HEK293T (cell line): ENCODE results near the gene ASXL1.

Source experiments
- CTCF ChIA-PET: fragments of 350-600 bp; formaldehyde crosslinking; extraction: SDS; loops from one replicate; lab custom pipeline; 2021; ENCODE audit warnings: antibody characterized with exemption, inconsistent platforms; lab: Yijun Ruan, JAX
- POLR2A ChIA-PET: fragments of 350-600 bp; formaldehyde crosslinking; extraction: SDS; loops from one replicate; lab custom pipeline; 2020; ENCODE audit warnings: antibody characterized with exemption, inconsistent platforms; lab: Yijun Ruan, JAX
- DNase-seq: peaks from one replicate; pipeline ENCODE4 v3.0.0; 2012; ENCODE audit warnings: mixed read lengths; ENCODE audit errors: extremely low spot score
- ARNT ChIP-seq: fragments of 450-650 bp; IDR thresholded peaks from 2 replicates; pipeline ENCODE4 v1.6.1; 2017; ENCODE audit warnings: mild to moderate bottlenecking
- BHLHE40 ChIP-seq: fragments of 450-650 bp; IDR thresholded peaks from 2 replicates; pipeline ENCODE4 v1.6.1; 2016; ENCODE audit warnings: mild to moderate bottlenecking, moderate library complexity, borderline replicate concordance
- CTBP1 ChIP-seq: fragments of 450-650 bp; IDR thresholded peaks from 2 replicates; pipeline ENCODE4 v1.6.1; 2016; ENCODE audit warnings: borderline replicate concordance
- ELF4 ChIP-seq: fragments of 450-650 bp; IDR thresholded peaks from 2 replicates; pipeline ENCODE4 v1.6.1; 2017; ENCODE audit warnings: antibody characterized with exemption
- FOXA1 ChIP-seq: fragments of 450-650 bp; IDR thresholded peaks from 2 replicates; pipeline ENCODE4 v1.6.1; 2016; ENCODE audit warnings: mild to moderate bottlenecking
- FOXK2 ChIP-seq: fragments of 450-650 bp; IDR thresholded peaks from 2 replicates; pipeline ENCODE4 v1.6.1; 2016; ENCODE audit warnings: mild to moderate bottlenecking
- FOXM1 ChIP-seq: fragments of 450-650 bp; IDR thresholded peaks from 2 replicates; pipeline ENCODE4 v1.6.1; 2017; ENCODE audit warnings: mild to moderate bottlenecking, borderline replicate concordance
- HDGF ChIP-seq: fragments of 450-650 bp; IDR thresholded peaks from 2 replicates; pipeline ENCODE4 v1.6.1; 2017; ENCODE audit warnings: antibody characterized with exemption, borderline replicate concordance
- L3MBTL2 ChIP-seq: fragments of 450-650 bp; conservative IDR thresholded peaks from 2 replicates; pipeline ENCODE4 v1.6.1; 2016; ENCODE audit warnings: mild to moderate bottlenecking
- LEF1 ChIP-seq: fragments of 450-650 bp; IDR thresholded peaks from 2 replicates; pipeline ENCODE4 v1.6.1; 2017; ENCODE audit warnings: mild to moderate bottlenecking, borderline replicate concordance
- NFRKB ChIP-seq: fragments of 450-650 bp; IDR thresholded peaks from 2 replicates; pipeline ENCODE4 v1.6.1; 2016; ENCODE audit warnings: mild to moderate bottlenecking, moderate library complexity
- PKNOX1 ChIP-seq: fragments of 450-650 bp; IDR thresholded peaks from 2 replicates; pipeline ENCODE4 v1.6.1; 2016
- SP1 ChIP-seq: fragments of 450-650 bp; IDR thresholded peaks from 2 replicates; pipeline ENCODE4 v1.6.1; 2017
- SUZ12 ChIP-seq: fragments of 450-650 bp; IDR thresholded peaks from 2 replicates; pipeline ENCODE4 v1.6.1; 2016; ENCODE audit warnings: mild to moderate bottlenecking
- TARDBP ChIP-seq: fragments of 450-650 bp; IDR thresholded peaks from 2 replicates; pipeline ENCODE4 v1.6.1; 2016
- ZNF384 ChIP-seq: fragments of 450-650 bp; IDR thresholded peaks from 2 replicates; pipeline ENCODE4 v1.6.1; 2016

Gene ASXL1

GRCh38 chr20:32478576-32478975, 120.4 kb downstream of the ASXL1 start:
- POLR2A ChIA-PET = no interaction called here

GRCh38 chr20:32479012-32479411, 120.9 kb downstream of the ASXL1 start:
- TF ChIP-seq NFRKB = no peak
- TF ChIP-seq PKNOX1 = no peak
- no peak for TF ChIP-seq ARNT
- TF ChIP-seq TARDBP = no peak
- no peak for TF ChIP-seq HDGF
- no peak for TF ChIP-seq FOXM1
- no peak for TF ChIP-seq L3MBTL2
- no peak for TF ChIP-seq SUZ12
- TF ChIP-seq SP1 = no peak
- TF ChIP-seq ZNF384 = no peak
- no peak for TF ChIP-seq CTBP1
- TF ChIP-seq LEF1 = no peak
- no peak for TF ChIP-seq FOXK2
- no peak for TF ChIP-seq BHLHE40
- no peak for TF ChIP-seq FOXA1
- no peak for TF ChIP-seq ELF4
- POLR2A ChIA-PET = no interaction called here
- DNase-seq = no peak
- CTCF ChIA-PET = no interaction called here

More at GRCh38 chr20:32478576-32478975, 120.4 kb downstream of the ASXL1 start:
- no peak for DNase-seq
- no peak for TF ChIP-seq HDGF
- TF ChIP-seq LEF1 = no peak
- CTCF ChIA-PET = no interaction called here

- ChIA-PET CTCF (interaction anchor here (0.6 to 1.0 kb wide), 2 partner anchors 173 to 288 kb away, joined by 3 to 8 read pairs; no protein-coding TSS in a partner anchor), POLR2A (no interaction called here)
- no peak for DNase-seq
- no peak for TF ChIP-seq SUZ12
- TF ChIP-seq BHLHE40 = no peak
- TF ChIP-seq L3MBTL2 = no peak
- TF ChIP-seq ELF4 = no peak
- no peak for TF ChIP-seq CTBP1
- TF ChIP-seq FOXM1 = no peak
- TF ChIP-seq TARDBP = no peak
- TF ChIP-seq NFRKB = no peak
- TF ChIP-seq FOXK2 = no peak
- TF ChIP-seq LEF1 = no peak
- TF ChIP-seq HDGF = no peak
- no peak for TF ChIP-seq PKNOX1
- TF ChIP-seq SP1 = no peak
- no peak for TF ChIP-seq FOXA1
- no peak for TF ChIP-seq ARNT
- TF ChIP-seq ZNF384 = no peak
Observed at GRCh38 chr20:32479697-32480171, 121.6 kb downstream of the ASXL1 start.

GRCh38 chr20:32480371-32481241, 122.5 kb downstream of the ASXL1 start:
- ChIA-PET POLR2A (no interaction called here), CTCF (interaction anchor here (0.6 to 1.0 kb wide), 2 partner anchors 172 to 287 kb away, joined by 3 to 8 read pairs; no protein-coding TSS in a partner anchor)
- TF ChIP-seq BHLHE40 = no peak
- TF ChIP-seq PKNOX1 = no peak
- TF ChIP-seq NFRKB = no peak
- TF ChIP-seq FOXK2 = no peak
- TF ChIP-seq ELF4 = no peak
- no peak for TF ChIP-seq LEF1
- no peak for TF ChIP-seq FOXM1
- no peak for TF ChIP-seq TARDBP
- TF ChIP-seq ZNF384 = no peak
- TF ChIP-seq CTBP1 = no peak
- TF ChIP-seq HDGF = no peak
- TF ChIP-seq FOXA1 = no peak
- no peak for TF ChIP-seq SUZ12
- no peak for TF ChIP-seq L3MBTL2
- no peak for TF ChIP-seq ARNT
- TF ChIP-seq SP1 = no peak
- no peak for DNase-seq

GRCh38 chr20:32481311-32482142, 123.4 kb downstream of the ASXL1 start:
- no peak for DNase-seq
- CTCF ChIA-PET = no interaction called here
- POLR2A ChIA-PET = no interaction called here
- TF ChIP-seq NFRKB (no peak), FOXA1 (no peak), L3MBTL2 (no peak), BHLHE40 (no peak), ELF4 (no peak)
